Left kidney (tissue), 2 donors: Measurements from ENCODE around the gene ADM2. TPM values are rescaled to one million over a fixed set of nuclear protein-coding genes. Genes with fewer than 3 reads are reported as not detected.

Source experiments
- DNase-seq: peaks from one replicate; pipeline ENCODE4 v3.0.0-alpha.2; 2013
- polyA plus RNA-seq: library from polyadenylated mRNA; unstranded; fragments of 120-200 nt; gene quantifications from one replicate; pipeline ENCODE4 v1.2.1, GENCODE V29; 2013; ENCODE audit not compliant: insufficient read length

ADM2 gene
- polyA plus RNA-seq, 1 donor, result 4.8 TPM

GRCh38 chr22:50483977-50484853 is 2.9 kb downstream of the ADM2 start:
- no peak for DNase-seq

GRCh38 chr22:50485221-50486131 is 4.1 kb downstream of the ADM2 start:
- DNase-seq, result no peak

- DNase-seq, result no peak
Observed at GRCh38 chr22:50486561-50487289, 5.4 kb downstream of the ADM2 start, which contains the start of gene MIOX. Gene MIOX (plus strand): TSS chr22:50486859. CDS start chr22:50486898, 39 bp downstream.

GRCh38 chr22:50487290-50488005 is 6.1 kb downstream of the ADM2 start:
- no peak for DNase-seq

GRCh38 chr22:50488006-50488677 is 6.8 kb downstream of the ADM2 start:
- no peak for DNase-seq

- DNase-seq, result no peak
Observed at GRCh38 chr22:50488886-50489285, 7.5 kb downstream of the ADM2 start.

- DNase-seq, result no peak
Observed at GRCh38 chr22:50489363-50490243, 8.3 kb downstream of the ADM2 start.

- DNase-seq, result no peak
Observed at GRCh38 chr22:50490531-50491308, 9.4 kb downstream of the ADM2 start.

GRCh38 chr22:50497093-50497492 is 15.8 kb downstream of the ADM2 start:
- DNase-seq, result no peak

GRCh38 chr22:50498322-50498890 is 17.1 kb downstream of the ADM2 start:
- DNase-seq, result peak; percentile 74

GRCh38 chr22:50500452-50500851 is 19.1 kb downstream of the ADM2 start:
- no peak for DNase-seq

GRCh38 chr22:50502096-50502495 is 20.8 kb downstream of the ADM2 start:
- DNase-seq, result no peak

GRCh38 chr22:50502628-50503474 is 21.5 kb downstream of the ADM2 start:
- no peak for DNase-seq

- DNase-seq, result no peak
Observed at GRCh38 chr22:50503475-50504145, 22.3 kb downstream of the ADM2 start.

- no peak for DNase-seq
Observed at GRCh38 chr22:50504369-50505211, 23.2 kb downstream of the ADM2 start.

- no peak for DNase-seq
Observed at GRCh38 chr22:50505276-50505775, 24.0 kb downstream of the ADM2 start.
